ENCODE data around the gene MANBA.
"Not testable (repeated sequence)": the region's sequence is repeated elsewhere in the genome, so short reads cannot be mapped to it uniquely, and the experiment has no call there.

MANBA gene

DNA sequence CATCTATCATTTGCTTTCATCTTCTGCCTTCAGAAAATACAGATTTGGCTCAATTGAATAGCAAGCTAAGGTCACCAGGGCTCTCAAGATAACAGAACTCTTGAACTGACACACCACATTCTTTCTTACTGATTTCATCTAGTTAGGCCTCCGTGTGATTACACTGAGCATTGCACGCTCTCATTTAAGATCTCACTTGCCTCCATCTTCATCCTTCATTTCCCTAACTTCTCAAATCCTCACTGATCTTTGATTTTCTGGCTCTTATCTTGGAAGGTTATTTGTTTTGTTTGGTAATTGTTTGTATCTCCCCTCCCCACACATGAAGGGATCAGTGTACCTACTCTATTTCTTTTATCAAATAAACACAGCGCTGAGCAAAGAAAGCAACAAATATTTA is 47.7 kb downstream of the MANBA start:
- no peak overlapping the region for H3K4me3 ChIP-seq (replicated peaks in 1 of 2; ENCODE audit: low read depth in 2 of 2, low read length in 2 of 2)
- no peak for TF ChIP-seq CTCF (IDR thresholded peaks at IDR 0.05; ENCODE audit: low read depth, low read length)
- DNase-seq (ENCODE audit: low read depth in 2 of 2), result peak; percentile 19 to 33

DNA sequence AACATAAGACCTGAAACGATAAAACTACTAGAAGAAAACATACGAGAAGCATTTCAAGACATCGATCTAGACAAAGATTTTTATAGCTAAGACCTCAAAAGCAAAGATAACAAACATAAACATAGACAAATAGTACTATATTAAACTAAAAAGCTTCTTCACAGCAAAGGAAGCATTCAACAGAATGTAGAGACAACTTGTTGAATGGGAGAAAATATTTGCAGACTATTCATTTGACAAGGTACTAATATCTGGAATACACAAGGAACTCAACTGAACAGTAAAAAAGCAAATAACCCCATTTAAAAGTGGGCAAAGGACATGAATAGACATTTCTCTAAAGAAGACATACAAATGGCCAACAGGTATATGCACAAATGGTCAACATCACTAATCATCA is 49.8 kb downstream of the MANBA start:
- no peak for DNase-seq (ENCODE audit: low read depth in 2 of 2)
- H3K4me3 ChIP-seq (replicated peaks in 1 of 2; ENCODE audit: low read depth in 2 of 2, low read length in 2 of 2), result no peak overlapping the region
- no peak for TF ChIP-seq CTCF (IDR thresholded peaks at IDR 0.05; ENCODE audit: low read depth, low read length)

- DNase-seq (ENCODE audit: low read depth in 2 of 2); H3K4me3 ChIP-seq (replicated peaks in 1 of 2; ENCODE audit: low read depth in 2 of 2, low read length in 2 of 2): not testable (repeated sequence)
These were observed 51.7 kb downstream of the MANBA start for GRCh38 chr4:102709060-102709459.

DNA sequence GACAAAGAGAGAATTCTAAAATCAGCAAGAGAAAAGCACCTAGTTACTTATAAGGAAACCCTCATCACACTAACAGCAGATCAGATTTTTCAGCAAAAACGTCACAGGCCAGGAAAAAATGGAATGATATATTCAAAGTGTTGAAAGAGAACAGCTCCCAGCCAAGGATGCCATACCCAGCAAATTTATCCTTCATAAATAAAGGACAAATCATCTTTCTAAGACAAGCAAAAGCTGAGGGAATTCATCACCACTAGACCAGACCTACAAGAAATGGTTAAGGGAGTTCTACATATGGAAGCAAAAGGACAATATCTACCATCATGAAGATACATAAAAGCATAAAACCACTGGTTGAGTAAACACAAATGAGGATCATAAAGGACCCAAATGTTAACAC is 53.6 kb downstream of the MANBA start:
- no peak for TF ChIP-seq CTCF (IDR thresholded peaks at IDR 0.05; ENCODE audit: low read depth, low read length)
- DNase-seq (ENCODE audit: low read depth in 2 of 2), result no peak
- H3K4me3 ChIP-seq (replicated peaks in 1 of 2; ENCODE audit: low read depth in 2 of 2, low read length in 2 of 2), result no peak overlapping the region

- TF ChIP-seq CTCF (IDR thresholded peaks at IDR 0.05; ENCODE audit: low read depth, low read length), result no peak
- no peak overlapping the region for H3K4me3 ChIP-seq (replicated peaks in 1 of 2; ENCODE audit: low read depth in 2 of 2, low read length in 2 of 2)
These were observed 55.3 kb downstream of the MANBA start for GRCh38 chr4:102705391-102705935.

GRCh38 chr4:102696758-102697157 is 64.0 kb downstream of the MANBA start:
- peak in 1 of 2 donors; percentile 57 for DNase-seq (ENCODE audit: low read depth in 2 of 2)
- TF ChIP-seq CTCF (IDR thresholded peaks at IDR 0.05; ENCODE audit: low read depth, low read length), result no peak
- no peak overlapping the region for H3K4me3 ChIP-seq (replicated peaks in 1 of 2; ENCODE audit: low read depth in 2 of 2, low read length in 2 of 2)

More at GRCh38 chr4:102705391-102705935, 55.3 kb downstream of the MANBA start:
- DNase-seq (ENCODE audit: low read depth in 2 of 2), result no peak

GRCh38 chr4:102694791-102695190 is 66.0 kb downstream of the MANBA start:
- no peak for DNase-seq (ENCODE audit: low read depth in 2 of 2)
- TF ChIP-seq CTCF (IDR thresholded peaks at IDR 0.05; ENCODE audit: low read depth, low read length), result no peak
- H3K4me3 ChIP-seq (replicated peaks in 1 of 2; ENCODE audit: low read depth in 2 of 2, low read length in 2 of 2), result no peak overlapping the region

Data from cardiac fibroblast (primary cell).